Keratinocyte (primary cell): ENCODE measurements around the gene OR11G2.

ENCODE experiments used
- CTCF ChIP-seq, 3 experiments: IDR thresholded peaks in 1 of 3; conservative IDR thresholded peaks in 1 of 3; optimal IDR thresholded peaks in 1 of 3; 2 replicates in 2 of 3; 3 replicates in 1 of 3; pipeline versions ENCODE3 to v1.5.1; 2011; ENCODE audit warnings: low read length in 3 of 3, mild to moderate bottlenecking in 3 of 3, moderate library complexity in 2 of 3, control low read depth in 1 of 3, inconsistent platforms in 1 of 3; ENCODE audit not compliant: insufficient read depth in 2 of 3; ENCODE audit errors: extremely low read depth in 1 of 3
- EZH2 ChIP-seq: IDR thresholded peaks from one replicate; pipeline ENCODE4 v1.6.1; 2012; ENCODE audit warnings: inconsistent platforms, mild to moderate bottlenecking, low read length, moderate library complexity

GRCh38 chr14:20198991-20199390, 8.3 kb downstream of the OR11G2 start:
- TF ChIP-seq CTCF (optimal IDR thresholded peaks at IDR 0.05 in 1 of 3, IDR thresholded peaks at IDR 0.05 in 1 of 3, conservative IDR thresholded peaks at IDR 0.05 in 1 of 3; ENCODE audit: extremely low read depth in 1 of 3, insufficient read depth in 2 of 3, low read length in 3 of 3): no peak
- no peak for TF ChIP-seq EZH2
